Progenitor cell of endocrine pancreas (in vitro differentiated cells): ENCODE results near the gene NBPF11. TPM values are rescaled to one million over a fixed set of nuclear protein-coding genes. Genes with fewer than 3 reads are reported as not detected.
"Not testable (repeated sequence)": the region's sequence is repeated elsewhere in the genome, so short reads cannot be mapped to it uniquely, and the experiment has no call there.

ENCODE experiments used
- DNase-seq: peaks from one replicate; pipeline ENCODE4 v3.0.0; 2021; ENCODE audit warnings: low spot score; ENCODE audit not compliant: unreplicated experiment
- H3K27ac Mint-ChIP-seq: 2 replicates; pipeline ENCODE4 v1.8.0; 2021; ENCODE audit warnings: mild to moderate bottlenecking, moderate library complexity, mixed read lengths
- H3K27me3 Mint-ChIP-seq: 2 replicates; pipeline ENCODE4 v1.8.0; 2021; ENCODE audit warnings: mixed read lengths
- H3K36me3 Mint-ChIP-seq: 2 replicates; pipeline ENCODE4 v1.8.0; 2022; ENCODE audit warnings: mixed read lengths; ENCODE audit not compliant: insufficient read depth
- H3K4me1 Mint-ChIP-seq: 2 replicates; pipeline ENCODE4 v1.8.0; 2021; ENCODE audit warnings: low read depth, mixed read lengths
- H3K4me3 Mint-ChIP-seq: 2 replicates; pipeline ENCODE4 v1.8.0; 2021; ENCODE audit warnings: low read depth, mild to moderate bottlenecking, moderate library complexity, mixed read lengths
- H3K9me3 Mint-ChIP-seq: 2 replicates; pipeline ENCODE4 v1.8.0; 2021; ENCODE audit warnings: low read depth, mixed read lengths
- CTCF ChIP-seq: fragments of 200-600 bp; sonication (generic); IDR thresholded peaks from one replicate; pipeline ENCODE4 v1.5.0; 2021; ENCODE audit warnings: antibody characterized with exemption, mild to moderate bottlenecking; ENCODE audit not compliant: unreplicated experiment
- total RNA-seq: library from RNA; stranded (reverse); gene quantifications from 2 replicates; pipeline ENCODE4 v1.2.1, GENCODE V29; 2021

The NBPF11 gene
- total RNA-seq, 1 donor from 2014 or later = 31.0 TPM

GRCh38 chr1:148120395-148120794 is 31.7 kb downstream of the NBPF11 start:
- not testable (repeated sequence) for H3K4me3 Mint-ChIP-seq, H3K9me3 Mint-ChIP-seq, H3K27me3 Mint-ChIP-seq, H3K36me3 Mint-ChIP-seq, H3K27ac Mint-ChIP-seq, H3K4me1 Mint-ChIP-seq, DNase-seq
- TF ChIP-seq CTCF = peak; percentile 40

GRCh38 chr1:148095732-148096131 is 56.3 kb downstream of the NBPF11 start:
- not testable (repeated sequence) for H3K4me1 Mint-ChIP-seq, DNase-seq, H3K36me3 Mint-ChIP-seq, H3K4me3 Mint-ChIP-seq, H3K27ac Mint-ChIP-seq, H3K9me3 Mint-ChIP-seq
- peaks cover 13% of the 10 kb centered on the region for H3K27me3 Mint-ChIP-seq

- not testable (repeated sequence) for H3K27me3 Mint-ChIP-seq, H3K9me3 Mint-ChIP-seq, DNase-seq, H3K4me1 Mint-ChIP-seq, H3K4me3 Mint-ChIP-seq, H3K36me3 Mint-ChIP-seq, H3K27ac Mint-ChIP-seq
- peak; percentile 12 for TF ChIP-seq CTCF
Observed at GRCh38 chr1:148086196-148086595, 65.9 kb downstream of the NBPF11 start.

- DNase-seq, H3K36me3 Mint-ChIP-seq, H3K4me1 Mint-ChIP-seq, H3K27me3 Mint-ChIP-seq, H3K9me3 Mint-ChIP-seq, H3K27ac Mint-ChIP-seq, H3K4me3 Mint-ChIP-seq: not testable (repeated sequence)
Observed at GRCh38 chr1:148081205-148081604, 70.9 kb downstream of the NBPF11 start.

GRCh38 chr1:148078632-148079519 is 73.2 kb downstream of the NBPF11 start:
- not testable (repeated sequence) for H3K9me3 Mint-ChIP-seq, H3K27ac Mint-ChIP-seq, H3K27me3 Mint-ChIP-seq, H3K4me1 Mint-ChIP-seq, H3K4me3 Mint-ChIP-seq, DNase-seq, H3K36me3 Mint-ChIP-seq

GRCh38 chr1:148078090-148078489 is 74.0 kb downstream of the NBPF11 start:
- H3K4me1 Mint-ChIP-seq, H3K27me3 Mint-ChIP-seq: not testable (repeated sequence)

GRCh38 chr1:148077458-148077857 is 74.6 kb downstream of the NBPF11 start:
- H3K4me1 Mint-ChIP-seq, H3K27me3 Mint-ChIP-seq, H3K27ac Mint-ChIP-seq, H3K36me3 Mint-ChIP-seq, H3K9me3 Mint-ChIP-seq, DNase-seq, H3K4me3 Mint-ChIP-seq: not testable (repeated sequence)

More at GRCh38 chr1:148078090-148078489, 74.0 kb downstream of the NBPF11 start:
- H3K4me3 Mint-ChIP-seq, DNase-seq, H3K9me3 Mint-ChIP-seq, H3K36me3 Mint-ChIP-seq, H3K27ac Mint-ChIP-seq: not testable (repeated sequence)

- not testable (repeated sequence) for H3K4me1 Mint-ChIP-seq, DNase-seq, H3K27ac Mint-ChIP-seq, H3K9me3 Mint-ChIP-seq, H3K4me3 Mint-ChIP-seq, H3K36me3 Mint-ChIP-seq, H3K27me3 Mint-ChIP-seq
Observed at GRCh38 chr1:148073392-148073791, 78.7 kb downstream of the NBPF11 start.

- not testable (repeated sequence) for H3K27me3 Mint-ChIP-seq, H3K4me1 Mint-ChIP-seq, H3K27ac Mint-ChIP-seq, H3K9me3 Mint-ChIP-seq, H3K36me3 Mint-ChIP-seq, H3K4me3 Mint-ChIP-seq, DNase-seq
Observed at GRCh38 chr1:148068606-148069005, 83.5 kb downstream of the NBPF11 start.

GRCh38 chr1:148068201-148068600 is 83.9 kb downstream of the NBPF11 start:
- not testable (repeated sequence) for H3K36me3 Mint-ChIP-seq, H3K9me3 Mint-ChIP-seq, H3K27me3 Mint-ChIP-seq

GRCh38 chr1:148060294-148060701 is 91.8 kb downstream of the NBPF11 start:
- not testable (repeated sequence) for H3K27ac Mint-ChIP-seq, H3K4me3 Mint-ChIP-seq, H3K36me3 Mint-ChIP-seq, H3K4me1 Mint-ChIP-seq, H3K27me3 Mint-ChIP-seq, DNase-seq, H3K9me3 Mint-ChIP-seq

More at GRCh38 chr1:148068201-148068600, 83.9 kb downstream of the NBPF11 start:
- H3K4me1 Mint-ChIP-seq, DNase-seq, H3K27ac Mint-ChIP-seq, H3K4me3 Mint-ChIP-seq: not testable (repeated sequence)
